K562 (cell line): ENCODE measurements around the gene SLX9. TPM values are rescaled to one million over a fixed set of nuclear protein-coding genes. Genes with fewer than 3 reads are reported as not detected.

Source experiments
- ATAC-seq: fragments of 200-7000 bp; cut with Tn5 transposase; 3 replicates; pipeline ENCODE4 v1.9.1; 2020; ENCODE audit warnings: moderate library complexity
- BruUV-seq: library from RNA; stranded (reverse); fragments of 400-500 nt; replicated peaks from 2 replicates; lab custom pipeline; 2021; lab: Mats Ljungman, UMichigan
- CTCF ChIA-PET: fragments of 300-600 bp; formaldehyde crosslinking; extraction: SDS; loops from one replicate; lab custom pipeline; 2021; ENCODE audit warnings: low intra/inter-chr PET ratio; lab: Yijun Ruan, JAX
- POLR2A ChIA-PET: fragments of 300-600, 350-650 bp; sonication (Branson Sonifier 250); formaldehyde crosslinking; extraction: SDS; loops from one replicate; lab custom pipeline; 2021; ENCODE audit warnings: antibody characterized with exemption, inconsistent platforms; lab: Yijun Ruan, JAX
- DNase-seq, 4 experiments: peaks; one replicate each; pipeline versions ENCODE4 v3.0.0 to v3.0.0-alpha.2; 2011 to 2018; ENCODE audit warnings: low spot score in 3 of 4, mixed read lengths in 3 of 4; ENCODE audit errors: extremely low read depth in 1 of 4
- FAIRE-seq: peaks from 2 replicates; lab custom pipeline; 2011; peaks lifted over from hg19 to GRCh38; lab: Jason Lieb, UNC
- H2AFZ ChIP-seq: 2 replicates; pipeline ENCODE4 v1.6.0; 2011; ENCODE audit warnings: low read depth, low read length, control low read depth, inconsistent platforms
- H3K27ac ChIP-seq: fragments of 200-600 bp; 3 replicates; pipeline ENCODE4 v1.8.0; 2011; ENCODE audit warnings: low read depth, mild to moderate bottlenecking, control low read depth, inconsistent platforms, low read length, moderate library complexity, mixed read lengths; ENCODE audit errors: extremely low read depth
- H3K27me3 ChIP-seq, 2 experiments: fragments of 300-600 bp in 1 of 2; 2 replicates in 1 of 2; 3 replicates in 1 of 2; pipeline versions ENCODE4 v1.6.0 to v1.8.0; 2011; ENCODE audit warnings: inconsistent platforms in 2 of 2, low read length in 2 of 2, mild to moderate bottlenecking in 1 of 2, mixed read lengths in 1 of 2, moderate library complexity in 1 of 2; ENCODE audit not compliant: control insufficient read depth in 2 of 2, insufficient read depth in 2 of 2
- H3K36me3 ChIP-seq: fragments of 300-600 bp; 3 replicates; pipeline ENCODE4 v1.8.0; 2011; ENCODE audit warnings: mild to moderate bottlenecking, low read length, inconsistent platforms; ENCODE audit not compliant: control insufficient read depth, insufficient read depth
- H3K4me1 ChIP-seq, 2 experiments: fragments of 200-600 bp in 1 of 2; replicated peaks in 1 of 2; 2 replicates in 1 of 2; 3 replicates in 1 of 2; pipeline versions ENCODE4 v1.5.1 to v1.8.0; 2011; ENCODE audit warnings: inconsistent platforms in 2 of 2, low read length in 2 of 2, mild to moderate bottlenecking in 1 of 2, mixed read lengths in 1 of 2, moderate library complexity in 1 of 2; ENCODE audit not compliant: control insufficient read depth in 2 of 2, insufficient read depth in 2 of 2
- H3K4me2 ChIP-seq: 2 replicates; pipeline ENCODE4 v1.6.1; 2011; ENCODE audit warnings: low read length, control low read depth, inconsistent platforms, mixed read lengths; ENCODE audit not compliant: insufficient read depth
- H3K4me3 ChIP-seq: fragments of 200-600 bp; sonication (generic), shearing (Covaris generic); 2 replicates; pipeline ENCODE4 v1.5.1; 2016; ENCODE audit warnings: control low read depth, inconsistent platforms
- H3K79me2 ChIP-seq: fragments of 200-600 bp; 3 replicates; pipeline ENCODE4 v1.8.0; 2011; ENCODE audit warnings: low read length, inconsistent platforms; ENCODE audit not compliant: control insufficient read depth, insufficient read depth
- H3K9ac ChIP-seq, 2 experiments: 2 replicates each; pipeline versions ENCODE4 v1.6.0 to v1.6.1; 2011; ENCODE audit warnings: low read depth in 2 of 2, low read length in 2 of 2, control low read depth in 1 of 2, inconsistent platforms in 1 of 2, mild to moderate bottlenecking in 1 of 2, mixed read lengths in 1 of 2; ENCODE audit not compliant: insufficient read depth in 1 of 2
- H3K9me1 ChIP-seq: one replicate; pipeline ENCODE4 v1.6.0; 2011; ENCODE audit warnings: inconsistent platforms, mild to moderate bottlenecking, low read length, moderate library complexity; ENCODE audit not compliant: control insufficient read depth, insufficient read depth
- H3K9me3 ChIP-seq: replicated peaks from 2 replicates; pipeline ENCODE4 v1.5.1; 2011; ENCODE audit warnings: low read depth, low read length, inconsistent platforms; ENCODE audit not compliant: control insufficient read depth, insufficient read depth
- H4K20me1 ChIP-seq: replicated peaks from 2 replicates; pipeline ENCODE4 v1.6.1; 2011; ENCODE audit warnings: low read length, inconsistent platforms, mixed read lengths; ENCODE audit not compliant: control insufficient read depth, insufficient read depth
- ERF ChIP-seq: fragments of 450-650 bp; formaldehyde crosslinking; IDR thresholded peaks from 2 replicates; pipeline ENCODE4 v1.4.0; 2020; ENCODE audit warnings: mild to moderate bottlenecking, mixed read lengths
- HMG20B ChIP-seq: fragments of 250-450 bp; sonication (Bioruptor Pico); IDR thresholded peaks from 2 replicates; pipeline ENCODE4 v1.5.0; 2021; ENCODE audit warnings: mild to moderate bottlenecking
- NRF1 ChIP-seq, 2 experiments: fragments of 450-650 bp; IDR thresholded peaks in 1 of 2; conservative IDR thresholded peaks in 1 of 2; 2 replicates each; pipeline ENCODE4 v1.6.1; 2014; ENCODE audit warnings: mild to moderate bottlenecking in 2 of 2
- POLR2G ChIP-seq: fragments of 200-400 bp; formaldehyde crosslinking; IDR thresholded peaks from 2 replicates; pipeline ENCODE4 v1.6.1; 2017; ENCODE audit warnings: low read depth, mild to moderate bottlenecking, antibody characterized with exemption, low read length, moderate library complexity
- RAD21 ChIP-seq, 2 experiments: fragments of 250-450 bp in 1 of 2; fragments of 450-650 bp in 1 of 2; sonication (Bioruptor Pico) in 1 of 2; formaldehyde crosslinking in 1 of 2; IDR thresholded peaks in 1 of 2; conservative IDR thresholded peaks in 1 of 2; 2 replicates each; pipeline versions ENCODE4 v1.4.0 to v1.8.0; 2020 to 2022; ENCODE audit warnings: mild to moderate bottlenecking in 2 of 2, moderate library complexity in 1 of 2
- SIN3B ChIP-seq: fragments of 450-650 bp; IDR thresholded peaks from 2 replicates; pipeline ENCODE4 v1.6.1; 2017; ENCODE audit warnings: low read depth, mild to moderate bottlenecking, moderate library complexity
- ZBTB7A ChIP-seq: IDR thresholded peaks from 2 replicates; pipeline ENCODE4 v1.6.1; 2011; ENCODE audit warnings: low read depth, mild to moderate bottlenecking, low read length, moderate library complexity, borderline replicate concordance; ENCODE audit not compliant: control insufficient read depth
- ZEB2 ChIP-seq: fragments of 450-650 bp; IDR thresholded peaks from 2 replicates; pipeline ENCODE4 v1.6.1; 2016
- whole genome bisulfite sequencing: fragments of 100-300 bp; shearing (Covaris generic); methylation state at CpG from one replicate; pipeline ENCODE4 v1.1.6; 2016; ENCODE audit warnings: low coverage, mixed read lengths; ENCODE audit not compliant: insufficient coverage; ENCODE audit errors: missing lambda C conversion rate; 5-methylcytosine and 5-hydroxymethylcytosine counted together
- in situ Hi-C: fragments of 300-500 bp; cut with MboI; formaldehyde crosslinking; loops from 4 replicates; pipeline ENCODE4 v1.15.0; 2018; ENCODE audit warnings: inconsistent platforms, mixed read lengths
- intact Hi-C: fragments of 100-400 bp; cut with micrococcal nuclease; formaldehyde crosslinking; loops from 2 replicates; pipeline ENCODE4 v1.14.2; 2022
- polyA plus RNA-seq, 8 experiments: library from polyadenylated mRNA; depleted of rRNA in 4 of 8; stranded (reverse) in 5 of 8; unstranded in 3 of 8; fragments of >200 nt; fragmentation: Nextera tagmentation in 2 of 8; fragmentation: Illumina TruSeq in 1 of 8; extraction: Ambion mirVana in 2 of 8; extraction: Trizol in 1 of 8; gene quantifications; 2 replicates each; pipeline versions ENCODE4 v1.2.1 to v1.2.3, GENCODE V29; 2011 to 2014; ENCODE audit warnings: inconsistent platforms in 1 of 8, missing spikeins in 1 of 8
- total RNA-seq, 7 experiments: library from RNA; depleted of rRNA in 6 of 7; stranded (reverse); fragments of >200 nt in 6 of 7; fragmentation: Illumina TruSeq in 2 of 7; extraction: Trizol in 2 of 7; gene quantifications; 2 replicates each; pipeline versions ENCODE4 v1.2.1 to v1.2.3, GENCODE V29; 2011 to 2021; ENCODE audit warnings: low replicate concordance in 1 of 7
- TF ChIP-seq, protein P1 (sequence below): sonication (generic); formaldehyde crosslinking; IDR thresholded peaks from 2 replicates; pipeline ENCODE4 v1.8.1; 2023; ENCODE audit warnings: mild to moderate bottlenecking, missing genetic modification reagents

Gene SLX9
- total and polyA plus RNA-seq, 9 of the 15 experiments (the other 6 are each of a cell fraction or from before 2014, with no cell fraction given) = 1.2 to 75.5 (median 16.5) TPM

GRCh38 chr21:44931137-44931500, 8.7 kb upstream of the SLX9 start (continued):
- TF ChIP-seq RAD21 (CRISPR knock-in tag; conservative IDR thresholded peaks at IDR 0.05 in 1 of 2, IDR thresholded peaks at IDR 0.05 in 1 of 2) = no peak

DNA sequence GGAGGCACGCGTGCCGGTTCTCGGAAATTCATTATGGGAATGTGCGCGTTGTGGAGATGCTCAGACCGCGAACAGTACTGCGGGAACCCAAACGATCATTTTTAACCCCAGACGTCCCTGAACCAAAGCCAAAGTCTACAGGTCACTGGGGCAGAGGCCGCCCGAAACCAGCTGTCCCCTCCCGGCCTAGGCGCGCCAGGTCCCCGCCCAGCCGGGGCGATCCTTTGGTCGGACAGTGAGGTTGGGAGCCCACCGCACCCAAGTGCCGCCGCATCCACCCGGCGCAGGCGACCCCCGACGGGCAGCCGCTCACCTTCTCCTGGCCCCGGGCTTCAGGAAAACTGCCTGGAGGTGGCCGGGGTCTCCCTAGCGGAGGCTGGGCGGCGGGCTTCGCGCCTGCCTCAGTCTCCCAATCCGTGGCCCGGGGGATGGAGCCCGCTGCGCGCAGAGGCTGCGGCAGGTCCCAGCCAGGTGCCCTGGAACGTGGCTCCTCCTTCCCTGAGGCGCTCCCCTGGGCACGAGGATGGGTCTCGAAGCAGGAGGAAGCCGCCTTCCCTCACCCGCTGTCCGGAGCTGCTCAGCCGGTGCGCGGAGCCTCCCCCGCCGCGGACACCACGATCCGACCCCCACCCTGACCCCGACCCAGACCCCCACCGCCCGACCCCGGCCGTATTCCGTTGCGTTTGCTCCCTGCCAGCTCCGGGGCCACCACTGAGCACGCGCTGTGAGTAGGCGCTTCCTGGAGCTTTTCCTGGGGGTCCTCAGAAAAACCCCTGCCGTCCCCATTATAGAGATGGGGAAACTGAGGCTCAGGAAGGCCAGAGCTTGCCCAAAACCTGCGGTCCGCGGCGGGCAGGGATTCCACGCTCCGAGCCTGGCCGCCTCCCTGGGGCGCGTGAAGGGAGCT, 8.1 kb upstream of the SLX9 start:
- H3K9me1 ChIP-seq = peaks cover 3% of the 10 kb centered on the region
- DNase-seq (no peak), ATAC-seq (no peak)
- no TSS peak for BruUV-seq
- POLR2A ChIA-PET = interaction anchor here (0.9 kb wide), 1 partner anchor 33 kb away, joined by 6 read pairs; no protein-coding TSS in a partner anchor
- TF ChIP-seq ZEB2 (no peak), NRF1 (conservative IDR thresholded peaks at IDR 0.05 in 1 of 2, IDR thresholded peaks at IDR 0.05 in 1 of 2) (0 out of 4 replicates have a peak, but pooled peaks have one; percentile 26 to 50), HMG20B (CRISPR knock-in tag) (no peak), SIN3B (no peak), POLR2G (peak; percentile 63), ERF (0 out of 2 replicates have a peak, but pooled peaks have one; percentile 23), ZBTB7A (peak; percentile 15; the same call in 1 of the 2 replicates)
- TF ChIP-seq, protein P1, sequence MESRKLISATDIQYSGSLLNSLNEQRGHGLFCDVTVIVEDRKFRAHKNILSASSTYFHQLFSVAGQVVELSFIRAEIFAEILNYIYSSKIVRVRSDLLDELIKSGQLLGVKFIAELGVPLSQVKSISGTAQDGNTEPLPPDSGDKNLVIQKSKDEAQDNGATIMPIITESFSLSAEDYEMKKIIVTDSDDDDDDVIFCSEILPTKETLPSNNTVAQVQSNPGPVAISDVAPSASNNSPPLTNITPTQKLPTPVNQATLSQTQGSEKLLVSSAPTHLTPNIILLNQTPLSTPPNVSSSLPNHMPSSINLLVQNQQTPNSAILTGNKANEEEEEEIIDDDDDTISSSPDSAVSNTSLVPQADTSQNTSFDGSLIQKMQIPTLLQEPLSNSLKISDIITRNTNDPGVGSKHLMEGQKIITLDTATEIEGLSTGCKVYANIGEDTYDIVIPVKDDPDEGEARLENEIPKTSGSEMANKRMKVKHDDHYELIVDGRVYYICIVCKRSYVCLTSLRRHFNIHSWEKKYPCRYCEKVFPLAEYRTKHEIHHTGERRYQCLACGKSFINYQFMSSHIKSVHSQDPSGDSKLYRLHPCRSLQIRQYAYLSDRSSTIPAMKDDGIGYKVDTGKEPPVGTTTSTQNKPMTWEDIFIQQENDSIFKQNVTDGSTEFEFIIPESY = peak; percentile 54; the same call in 1 of the 2 replicates
- TF ChIP-seq, all 486 proteins: peak for 5
- H3K27ac ChIP-seq = no peak overlapping the region
- CTCF ChIA-PET = interaction anchor here (0.7 kb wide), 1 partner anchor 361 kb away, joined by 3 read pairs; no protein-coding TSS in a partner anchor
- H3K79me2 ChIP-seq = no peaks in the 10 kb centered on the region
- H2AFZ ChIP-seq = no peak overlapping the region
- H3K9me3 ChIP-seq = no peaks in the 10 kb centered on the region
- peaks cover 17 to 39% of the 10 kb centered on the region in 2 experiments for H3K27me3 ChIP-seq
- H3K9ac ChIP-seq = no peak overlapping the region; a peak in 1 of 4 replicates
- in situ Hi-C loops (loop anchor here (10.0 kb wide), 1 partner anchor 427 kb away; no protein-coding TSS in a partner anchor), intact Hi-C loops (loop anchor here (2.0 kb wide), 2 partner anchors 39 to 131 kb away; partner anchors contain the start of gene UBE2G2)
- peak overlapping the region; percentile 33; the same call in 1 of the 2 replicates for H3K4me2 ChIP-seq
- 29% methylated on average over 53 of the region's 78 CpGs for whole genome bisulfite sequencing
- 0 out of 2 replicates have a peak overlapping the region, but pooled peaks have one; percentile 5 for H3K4me3 ChIP-seq
- H3K36me3 ChIP-seq = no peaks in the 10 kb centered on the region
- H3K4me1 ChIP-seq = peaks cover 4 to 41% of the 10 kb centered on the region in 2 experiments; a peak in 4 of 5 replicates
- no peaks in the 10 kb centered on the region for H4K20me1 ChIP-seq
- FAIRE-seq = no peak
